IMR-90 (cell line): ENCODE results near the gene IP6K3. TPM values are rescaled to one million over a fixed set of nuclear protein-coding genes. Genes with fewer than 3 reads are reported as not detected.

Experiments used
- ATAC-seq: fragments of 200-7000 bp; cut with Tn5 transposase; 2 replicates; pipeline ENCODE4 v1.9.1; 2020; ENCODE audit warnings: low read depth, mild to moderate bottlenecking, moderate library complexity
- BruUV-seq: library from RNA; stranded (reverse); fragments of 400-500 nt; replicated peaks from 2 replicates; lab custom pipeline; 2021; lab: Mats Ljungman, UMichigan
- CTCF ChIA-PET: fragments of 300-600 bp; formaldehyde crosslinking; extraction: SDS; loops from one replicate; lab custom pipeline; 2021; ENCODE audit warnings: antibody characterized with exemption; lab: Yijun Ruan, JAX
- POLR2A ChIA-PET: fragments of 300-600 bp; sonication (Branson Sonifier 250); formaldehyde crosslinking; loops from one replicate; lab custom pipeline; 2022; ENCODE audit warnings: antibody characterized with exemption; ENCODE audit not compliant: unreplicated experiment; lab: Charles Lee
- DNase-seq: peaks from one replicate; pipeline ENCODE4 v3.0.0; 2013
- H2AFZ ChIP-seq: replicated peaks from 2 replicates; pipeline ENCODE3; 2013; ENCODE audit warnings: low read length, mild to moderate bottlenecking; ENCODE audit not compliant: poor library complexity
- H2AK5ac ChIP-seq: 2 replicates; pipeline ENCODE4 v1.6.1; 2013; ENCODE audit warnings: low read depth, low read length, inconsistent platforms
- H2AK9ac ChIP-seq: replicated peaks from 2 replicates; pipeline ENCODE3; 2013; ENCODE audit warnings: mild to moderate bottlenecking, low read depth, low read length, moderate library complexity; ENCODE audit not compliant: poor library complexity
- H2BK120ac ChIP-seq: 2 replicates; pipeline ENCODE4 v1.6.1; 2013; ENCODE audit warnings: low read depth, low read length, inconsistent platforms
- H2BK15ac ChIP-seq: 3 replicates; pipeline ENCODE4 v1.6.1; 2013; ENCODE audit warnings: low read depth, low read length, inconsistent platforms
- H2BK20ac ChIP-seq: 2 replicates; pipeline ENCODE4 v1.6.1; 2013; ENCODE audit warnings: low read depth, mild to moderate bottlenecking, inconsistent platforms, low read length, moderate library complexity
- H2BK5ac ChIP-seq: 2 replicates; pipeline ENCODE4 v1.6.1; 2013; ENCODE audit warnings: mild to moderate bottlenecking, low read depth, low read length, inconsistent platforms; ENCODE audit not compliant: poor library complexity, severe bottlenecking
- H3K14ac ChIP-seq: replicated peaks from 2 replicates; pipeline ENCODE4 v1.6.1; 2013; ENCODE audit warnings: low read depth, low read length, inconsistent platforms
- H3K18ac ChIP-seq: 2 replicates; pipeline ENCODE4 v1.6.1; 2013; ENCODE audit warnings: low read depth, low read length, control low read depth
- H3K23ac ChIP-seq: 2 replicates; pipeline ENCODE4 v1.6.1; 2013; ENCODE audit warnings: low read depth, low read length, inconsistent platforms
- H3K27ac ChIP-seq: 2 replicates; pipeline ENCODE4 v1.5.1; 2013; ENCODE audit warnings: mild to moderate bottlenecking, control low read depth, low read length; ENCODE audit not compliant: insufficient read depth
- H3K27me3 ChIP-seq: 2 replicates; pipeline ENCODE4 v1.6.1; 2013; ENCODE audit warnings: low read length; ENCODE audit not compliant: control insufficient read depth, insufficient read depth
- H3K36me3 ChIP-seq: 2 replicates; pipeline ENCODE4 v1.6.1; 2013; ENCODE audit warnings: low read length, mixed read lengths; ENCODE audit not compliant: control insufficient read depth, insufficient read depth
- H3K4ac ChIP-seq: 2 replicates; pipeline ENCODE4 v1.6.1; 2013; ENCODE audit warnings: low read depth, low read length, inconsistent platforms
- H3K4me1 ChIP-seq: 2 replicates; pipeline ENCODE4 v1.6.1; 2013; ENCODE audit warnings: low read length, mixed read lengths; ENCODE audit not compliant: control insufficient read depth, insufficient read depth
- H3K4me2 ChIP-seq: 2 replicates; pipeline ENCODE4 v1.6.1; 2013; ENCODE audit warnings: low read depth, mild to moderate bottlenecking, control low read depth, low read length, moderate library complexity
- H3K4me3 ChIP-seq: 2 replicates; pipeline ENCODE4 v1.5.1; 2013; ENCODE audit warnings: low read depth, mild to moderate bottlenecking, control low read depth, low read length, moderate library complexity; ENCODE audit not compliant: insufficient read depth
- H3K56ac ChIP-seq: 2 replicates; pipeline ENCODE4 v1.6.1; 2013; ENCODE audit warnings: low read length, inconsistent platforms; ENCODE audit not compliant: insufficient read depth; ENCODE audit errors: extremely low read depth
- H3K79me1 ChIP-seq, 2 experiments: 2 replicates each; pipeline ENCODE4 v1.6.1; 2013; ENCODE audit warnings: low read length in 2 of 2, inconsistent platforms in 1 of 2, low read depth in 1 of 2
- H3K9ac ChIP-seq: 2 replicates; pipeline ENCODE4 v1.6.1; 2013; ENCODE audit warnings: low read depth, low read length, control low read depth
- H3K9me1 ChIP-seq: 2 replicates; pipeline ENCODE4 v1.6.1; 2013; ENCODE audit warnings: low read length, inconsistent platforms; ENCODE audit not compliant: insufficient read depth
- H3K9me3 ChIP-seq: 2 replicates; pipeline ENCODE4 v1.6.1; 2013; ENCODE audit warnings: low read length; ENCODE audit not compliant: control insufficient read depth, insufficient read depth
- H4K20me1 ChIP-seq: 2 replicates; pipeline ENCODE4 v1.6.1; 2013; ENCODE audit warnings: low read length, inconsistent platforms; ENCODE audit not compliant: insufficient read depth
- H4K5ac ChIP-seq: 2 replicates; pipeline ENCODE4 v1.6.1; 2013; ENCODE audit warnings: mild to moderate bottlenecking, low read depth, low read length, control low read depth
- H4K8ac ChIP-seq, 2 experiments: 2 replicates each; pipeline ENCODE4 v1.6.1; 2013; ENCODE audit warnings: low read depth in 2 of 2, low read length in 2 of 2, control low read depth in 1 of 2, inconsistent platforms in 1 of 2
- H4K91ac ChIP-seq: 2 replicates; pipeline ENCODE4 v1.6.1; 2013; ENCODE audit warnings: low read depth, low read length, inconsistent platforms; ENCODE audit not compliant: insufficient read depth
- BHLHE40 ChIP-seq: fragments of 150-350 bp; IDR thresholded peaks from 2 replicates; pipeline ENCODE4 v1.6.1; 2016; ENCODE audit warnings: mild to moderate bottlenecking, low read depth, low read length
- CTCF ChIP-seq: conservative IDR thresholded peaks from 2 replicates; pipeline ENCODE4 v1.5.1; 2012; ENCODE audit warnings: mild to moderate bottlenecking, low read depth, low read length, improper control_type of control experiment
- ELK1 ChIP-seq: fragments of 150-350 bp; IDR thresholded peaks from 2 replicates; pipeline ENCODE4 v1.6.1; 2016; ENCODE audit warnings: low read depth, mild to moderate bottlenecking, low read length, moderate library complexity, borderline replicate concordance
- FOS ChIP-seq: fragments of 150-350 bp; IDR thresholded peaks from 2 replicates; pipeline ENCODE4 v1.6.1; 2016; ENCODE audit warnings: low read depth, low read length
- MAFK ChIP-seq: IDR thresholded peaks from 2 replicates; pipeline ENCODE4 v1.6.1; 2012; ENCODE audit warnings: low read depth, low read length, improper control_type of control experiment
- NFE2L2 ChIP-seq: fragments of 150-350 bp; IDR thresholded peaks from 2 replicates; pipeline ENCODE4 v1.6.1; 2016; ENCODE audit warnings: low read depth, mild to moderate bottlenecking, low read length
- POLR2A ChIP-seq: IDR thresholded peaks from 2 replicates; pipeline ENCODE4 v1.6.1; 2012; ENCODE audit warnings: mild to moderate bottlenecking, low read depth, low read length
- RAD21 ChIP-seq: IDR thresholded peaks from 2 replicates; pipeline ENCODE4 v1.6.1; 2012; ENCODE audit warnings: low read length, improper control_type of control experiment
- RCOR1 ChIP-seq: IDR thresholded peaks from 2 replicates; pipeline ENCODE4 v1.6.1; 2012; ENCODE audit warnings: mild to moderate bottlenecking, low read length, improper control_type of control experiment; ENCODE audit not compliant: insufficient replicate concordance
- RFX5 ChIP-seq: IDR thresholded peaks from 2 replicates; pipeline ENCODE4 v1.8.0; 2012; ENCODE audit warnings: low read depth, mild to moderate bottlenecking, low read length, moderate library complexity
- SMC3 ChIP-seq: fragments of 150-350 bp; IDR thresholded peaks from 2 replicates; pipeline ENCODE4 v1.6.1; 2016; ENCODE audit warnings: low read depth, mild to moderate bottlenecking, antibody characterized with exemption, low read length, moderate library complexity
- USF2 ChIP-seq: fragments of 150-350 bp; IDR thresholded peaks from 2 replicates; pipeline ENCODE4 v1.6.1; 2017; ENCODE audit warnings: mild to moderate bottlenecking, antibody characterized with exemption, low read length, low read depth
- WGBS, 2 experiments: methylation state at CpG; one replicate each; pipeline versions ENCODE4 v1.1.5 to v1.1.7; 2013; ENCODE audit warnings: missing lambda C conversion rate in 2 of 2; ENCODE audit not compliant: insufficient read length in 1 of 2; ENCODE audit errors: extremely low coverage in 2 of 2; 5-methylcytosine and 5-hydroxymethylcytosine counted together
- dilution Hi-C: fragments of 300-500 bp; cut with HindIII; formaldehyde crosslinking; loops from one replicate; pipeline ENCODE4 v1.14.3; 2018; ENCODE audit warnings: low sequenced_read_pairs; ENCODE audit not compliant: unreplicated experiment
- in situ Hi-C: fragments of 300-500 bp; cut with MboI; formaldehyde crosslinking; loops from 3 replicates; pipeline ENCODE4 v1.14.3; 2019; ENCODE audit warnings: low sequenced_read_pairs, inconsistent platforms, mixed read lengths
- intact Hi-C: fragments of 100-400 bp; cut with micrococcal nuclease; formaldehyde crosslinking; loops from 2 replicates; pipeline ENCODE4 v1.10.0; 2022
- polyA plus RNA-seq, 3 experiments: library from polyadenylated mRNA; depleted of rRNA; stranded (reverse); fragments of >200 nt; gene quantifications; 2 replicates each; pipeline ENCODE4 v1.2.3, GENCODE V29; 2012; ENCODE audit warnings: low replicate concordance in 1 of 3
- total RNA-seq: library from RNA; depleted of rRNA; stranded (reverse); fragments of >200 nt; gene quantifications from 2 replicates; pipeline ENCODE4 v1.2.3, GENCODE V29; 2012

The IP6K3 gene
- total and polyA plus RNA-seq, 2 of the 4 experiments (the other 2 are of a cell fraction), result 0.18 to 0.51 TPM

- Histone ChIP-seq H3K4me1 (peaks cover 5% of the 10 kb centered on the region), H3K9me3 (no peaks in the 10 kb centered on the region), H2BK5ac (peak within 1 kb of the TSS; percentile 95), H3K79me1 (peaks cover 17 to 39% of the 10 kb centered on the region in 2 experiments), H3K56ac (peak within 1 kb of the TSS; percentile 99), H2AK9ac (peak within 1 kb of the TSS; percentile 89), H3K36me3 (peaks cover 8% of the 10 kb centered on the region), H4K8ac (peak within 1 kb of the TSS; percentile 85 to 99), H3K9me1 (peaks cover 8% of the 10 kb centered on the region), H3K27me3 (peaks cover 5% of the 10 kb centered on the region; the same call in 1 of the 2 replicates), H3K23ac (peak within 1 kb of the TSS; percentile 97), H3K18ac (peak within 1 kb of the TSS; percentile 67; the same call in 1 of the 2 replicates), H3K4me3 (peak within 1 kb of the TSS; percentile 73), H2BK15ac (no peak within 1 kb of the TSS; the same call in 2 of the 3 replicates), H3K9ac (peak within 1 kb of the TSS; percentile 94), H2AK5ac (peak within 1 kb of the TSS; percentile 76), H3K27ac (peak within 1 kb of the TSS; percentile 95), H2AFZ (peak within 1 kb of the TSS; percentile 99), H4K5ac (peak within 1 kb of the TSS; percentile 70), H2BK120ac (peak within 1 kb of the TSS; percentile 95), H4K91ac (peak within 1 kb of the TSS; percentile 98), H3K14ac (peak within 1 kb of the TSS; percentile 99), H3K4ac (peak within 1 kb of the TSS; percentile 99), H4K20me1 (no peaks in the 10 kb centered on the region), H3K4me2 (peak within 1 kb of the TSS; percentile 69), H2BK20ac (no peak within 1 kb of the TSS)
- CTCF ChIA-PET, result interaction anchor here (0.5 to 2.1 kb wide), 16 partner anchors 11 to 444 kb away, joined by 3 to 11 read pairs (median 4); no protein-coding TSS in a partner anchor
- ATAC-seq, result peak; percentile 99
- BruUV-seq, result no TSS peak
- POLR2A ChIA-PET, result interaction anchor here (0.5 to 1.2 kb wide), 8 partner anchors 11 to 522 kb away, joined by 3 to 7 read pairs (median 3); no protein-coding TSS in a partner anchor
- in situ Hi-C loops, result loop anchor here (10.0 kb wide), 1 partner anchor 443 kb away; no protein-coding TSS in a partner anchor
- intact Hi-C loops, result loop anchor here (1.0 to 2.0 kb wide), 4 partner anchors 51 to 443 kb away; no protein-coding TSS in a partner anchor
- dilution Hi-C loops, result no loop called here
- 3% methylated on average over 21 of the region's 73 CpGs; no CpG with 5 or more reads in 1 of the 2 experiments for WGBS, 2 experiments
- peak; percentile 95 for DNase-seq
- TF ChIP-seq RFX5 (no peak), RCOR1 (no peak), BHLHE40 (peak; percentile 97), USF2 (peak; percentile 88), FOS (no peak), ELK1 (no peak), RAD21 (peak; percentile 86), MAFK (no peak), CTCF (peak; percentile 90), SMC3 (peak; percentile 59), POLR2A (peak; percentile 95), NFE2L2 (no peak)
Observed at GRCh38 chr6:33711140-33712129, 35.3 kb downstream of the IP6K3 start, which contains the start of gene UQCC2. TSS of gene UQCC2 (minus strand) at chr6:33711700. CDS start at chr6:33711686, 14 bp downstream.
